ENCODE results near the gene CDKN2B-AS1.

CDKN2B-AS1 gene

DNA sequence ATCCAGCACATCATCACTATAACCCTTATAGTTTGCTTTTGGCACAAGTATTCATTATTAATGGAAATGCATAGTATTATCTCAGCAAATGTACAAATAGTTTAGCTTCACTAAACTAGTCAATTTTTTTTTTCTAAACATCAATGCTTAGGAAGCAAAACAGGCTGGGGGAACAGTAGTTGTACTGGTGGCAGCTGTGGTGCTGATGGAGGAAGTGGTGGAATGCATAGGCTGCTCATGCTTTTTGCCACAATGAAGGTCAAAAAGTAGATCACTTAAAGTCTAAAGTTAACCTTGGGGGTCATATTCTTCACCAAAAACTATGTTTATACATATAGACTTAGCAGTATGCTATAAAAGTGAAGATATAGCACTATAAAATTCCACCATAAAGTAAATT, 50.8 kb downstream of the CDKN2B-AS1 start:
- Histone ChIP-seq H3K36me3 (ENCODE audit: control insufficient read depth, insufficient read depth, low read length) (no peaks in the 10 kb centered on the region), H3K4me3 (replicated peaks; ENCODE audit: low read depth, low read length) (no peak overlapping the region), H3K27me3 (replicated peaks; ENCODE audit: control insufficient read depth, insufficient read depth, low read length) (no peaks in the 10 kb centered on the region)
- DNase-seq (ENCODE audit: extremely low read depth, insufficient read length), result no peak
- TF ChIP-seq, protein P1, sequence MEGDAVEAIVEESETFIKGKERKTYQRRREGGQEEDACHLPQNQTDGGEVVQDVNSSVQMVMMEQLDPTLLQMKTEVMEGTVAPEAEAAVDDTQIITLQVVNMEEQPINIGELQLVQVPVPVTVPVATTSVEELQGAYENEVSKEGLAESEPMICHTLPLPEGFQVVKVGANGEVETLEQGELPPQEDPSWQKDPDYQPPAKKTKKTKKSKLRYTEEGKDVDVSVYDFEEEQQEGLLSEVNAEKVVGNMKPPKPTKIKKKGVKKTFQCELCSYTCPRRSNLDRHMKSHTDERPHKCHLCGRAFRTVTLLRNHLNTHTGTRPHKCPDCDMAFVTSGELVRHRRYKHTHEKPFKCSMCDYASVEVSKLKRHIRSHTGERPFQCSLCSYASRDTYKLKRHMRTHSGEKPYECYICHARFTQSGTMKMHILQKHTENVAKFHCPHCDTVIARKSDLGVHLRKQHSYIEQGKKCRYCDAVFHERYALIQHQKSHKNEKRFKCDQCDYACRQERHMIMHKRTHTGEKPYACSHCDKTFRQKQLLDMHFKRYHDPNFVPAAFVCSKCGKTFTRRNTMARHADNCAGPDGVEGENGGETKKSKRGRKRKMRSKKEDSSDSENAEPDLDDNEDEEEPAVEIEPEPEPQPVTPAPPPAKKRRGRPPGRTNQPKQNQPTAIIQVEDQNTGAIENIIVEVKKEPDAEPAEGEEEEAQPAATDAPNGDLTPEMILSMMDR (IDR thresholded peaks at IDR 0.05; ENCODE audit: insufficient read depth, low read length, poor library complexity, severe bottlenecking), result no peak

DNA sequence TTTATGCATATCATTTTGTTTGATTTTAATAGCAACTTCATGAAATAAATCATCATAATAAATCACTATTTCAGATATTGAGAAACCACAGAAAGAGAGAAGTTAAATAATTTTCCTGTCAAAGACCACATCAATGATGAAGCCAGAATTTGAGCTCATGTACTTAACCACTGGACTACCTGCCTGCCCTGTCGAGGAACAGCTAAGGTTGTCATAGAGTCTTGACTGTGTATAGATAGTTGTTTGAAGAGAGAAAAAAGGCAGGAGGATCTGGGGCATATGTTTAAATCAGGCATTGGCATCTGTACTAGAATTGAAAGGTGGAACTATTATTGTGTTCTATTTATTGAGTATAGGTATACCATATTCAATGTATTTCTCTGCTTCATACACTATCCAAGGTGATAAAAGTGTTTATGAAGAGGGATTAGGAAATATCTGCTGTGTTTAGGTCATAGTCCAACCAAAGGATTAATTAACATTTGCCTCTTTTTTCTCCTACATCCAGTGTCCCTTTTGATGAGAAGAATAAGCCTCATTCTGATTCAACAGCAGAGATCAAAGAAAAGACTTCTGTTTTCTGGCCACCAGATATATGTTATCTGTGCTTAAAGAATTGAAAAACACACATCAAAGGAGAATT, 51.8 kb downstream of the CDKN2B-AS1 start:
- H3K27me3 ChIP-seq (replicated peaks; ENCODE audit: control insufficient read depth, insufficient read depth, low read length), result no peaks in the 10 kb centered on the region
- H3K4me3 ChIP-seq (replicated peaks; ENCODE audit: low read depth, low read length), result no peak overlapping the region
- no peaks in the 10 kb centered on the region for H3K36me3 ChIP-seq (ENCODE audit: control insufficient read depth, insufficient read depth, low read length)
- TF ChIP-seq, protein P1 (IDR thresholded peaks at IDR 0.05; ENCODE audit: insufficient read depth, low read length, poor library complexity, severe bottlenecking), result no peak
- no peak for DNase-seq (ENCODE audit: extremely low read depth, insufficient read length)

DNA sequence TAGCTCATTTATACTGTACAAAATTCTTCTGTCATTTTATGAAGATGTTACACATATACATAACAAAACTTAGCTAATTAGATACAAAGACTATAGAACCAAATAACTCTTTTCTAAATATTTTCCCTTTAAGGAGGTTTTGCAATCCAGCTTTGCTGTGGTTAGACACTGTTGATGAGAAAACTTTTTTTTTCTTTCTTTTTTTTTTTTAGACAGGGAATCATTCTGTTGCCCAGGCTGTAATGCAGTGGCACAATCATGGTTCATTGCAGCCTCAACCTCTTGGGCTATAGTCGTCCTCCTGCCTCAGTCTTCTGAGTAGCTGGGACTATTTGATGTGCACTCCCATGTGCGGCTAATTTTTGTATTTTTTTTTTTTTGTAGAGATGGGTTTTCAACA, 53.0 kb downstream of the CDKN2B-AS1 start:
- no peaks in the 10 kb centered on the region for H3K27me3 ChIP-seq (replicated peaks; ENCODE audit: control insufficient read depth, insufficient read depth, low read length)
- TF ChIP-seq, protein P1 (IDR thresholded peaks at IDR 0.05; ENCODE audit: insufficient read depth, low read length, poor library complexity, severe bottlenecking), result no peak
- DNase-seq (ENCODE audit: extremely low read depth, insufficient read length), result no peak
- no peaks in the 10 kb centered on the region for H3K36me3 ChIP-seq (ENCODE audit: control insufficient read depth, insufficient read depth, low read length)
- H3K4me3 ChIP-seq (replicated peaks; ENCODE audit: low read depth, low read length), result no peak overlapping the region

DNA sequence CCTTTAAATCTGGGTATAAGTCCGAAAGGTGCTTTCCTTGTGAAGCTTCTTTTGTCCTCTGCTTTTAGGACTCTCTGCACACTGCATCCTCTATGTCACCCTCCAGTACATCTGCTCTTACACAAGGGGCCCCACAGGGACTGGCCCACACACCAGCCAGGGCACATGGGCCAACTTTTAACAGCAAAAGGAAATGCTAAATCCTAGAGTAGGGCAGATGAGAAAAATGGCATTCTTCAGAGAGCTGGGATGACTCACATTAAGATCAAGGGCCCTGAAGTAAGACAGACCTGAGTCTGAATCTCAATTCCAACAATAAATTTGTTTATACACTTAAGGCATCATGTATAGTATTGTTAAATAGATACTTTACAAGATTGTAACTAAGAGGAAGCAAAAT, 54.8 kb downstream of the CDKN2B-AS1 start:
- no peak for DNase-seq (ENCODE audit: extremely low read depth, insufficient read length)
- TF ChIP-seq, protein P1 (IDR thresholded peaks at IDR 0.05; ENCODE audit: insufficient read depth, low read length, poor library complexity, severe bottlenecking), result no peak
- Histone ChIP-seq H3K27me3 (replicated peaks; ENCODE audit: control insufficient read depth, insufficient read depth, low read length) (no peaks in the 10 kb centered on the region), H3K36me3 (ENCODE audit: control insufficient read depth, insufficient read depth, low read length) (no peaks in the 10 kb centered on the region), H3K4me3 (replicated peaks; ENCODE audit: low read depth, low read length) (no peak overlapping the region)

DNA sequence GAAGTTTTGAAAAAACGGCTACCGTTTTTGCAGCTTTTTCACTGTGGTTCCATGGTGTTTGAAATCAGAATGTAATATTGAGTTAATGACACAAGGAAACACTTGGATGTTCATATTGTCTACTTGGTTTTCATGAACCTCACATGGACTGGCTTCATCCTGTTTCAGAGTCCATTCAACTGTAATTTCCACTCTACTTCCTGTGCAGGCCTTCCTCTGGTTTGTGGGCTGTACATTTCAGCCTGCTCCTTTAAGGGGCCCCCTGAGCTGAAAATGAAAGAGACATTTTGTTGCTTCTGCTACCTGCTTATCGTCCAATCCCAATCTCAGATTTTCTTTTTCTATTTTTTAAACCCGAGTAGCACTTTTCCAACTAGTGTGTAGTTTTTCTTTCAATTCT, 56.3 kb downstream of the CDKN2B-AS1 start:
- Histone ChIP-seq H3K36me3 (ENCODE audit: control insufficient read depth, insufficient read depth, low read length) (no peaks in the 10 kb centered on the region), H3K27me3 (replicated peaks; ENCODE audit: control insufficient read depth, insufficient read depth, low read length) (no peaks in the 10 kb centered on the region), H3K4me3 (replicated peaks; ENCODE audit: low read depth, low read length) (no peak overlapping the region)
- no peak for DNase-seq (ENCODE audit: extremely low read depth, insufficient read length)
- TF ChIP-seq, protein P1 (IDR thresholded peaks at IDR 0.05; ENCODE audit: insufficient read depth, low read length, poor library complexity, severe bottlenecking), result no peak
